Measurements from ENCODE around the gene TLR9. TPM values are rescaled to one million over a fixed set of nuclear protein-coding genes. Genes with fewer than 3 reads are reported as not detected.
A peak's percentile ranks its signal among the peaks of the same experiment; 100 is the strongest.

TLR9 gene
- total and polyA plus RNA-seq, 2 donors from 2014 or later: 0.94 TPM; not detected in 1

DNA sequence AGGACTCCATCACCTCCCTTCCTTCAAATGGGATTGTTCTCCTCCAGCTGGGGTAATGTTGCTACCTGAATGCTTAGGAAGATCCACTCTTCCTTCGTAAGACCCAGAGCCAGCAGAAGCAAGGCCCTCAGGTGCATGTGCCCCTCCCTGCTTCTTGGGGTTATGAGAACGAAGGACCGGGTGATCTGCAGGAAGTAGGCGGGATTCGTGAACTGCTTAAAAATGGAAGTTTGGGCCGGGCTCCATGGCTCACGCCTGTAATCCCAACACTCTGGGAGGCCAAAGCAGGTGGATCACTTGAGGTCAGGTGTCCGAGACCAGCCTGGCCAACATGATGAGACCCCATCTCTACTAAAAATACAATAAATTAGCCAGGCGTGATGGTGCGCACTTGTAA, 8.0 kb downstream of the TLR9 start:
- DNase-seq: peak in 1 of 5 donors; percentile 46
- Histone ChIP-seq H3K4me3 (ENCODE audit: low read length in 3 of 3) (no peak overlapping the region), H3K9ac (ENCODE audit: low read length in 3 of 3) (no peak overlapping the region), H3K27me3 (ENCODE audit: control insufficient read depth, insufficient read depth, low read length) (no peaks in the 10 kb centered on the region), H3K9me3 (ENCODE audit: control insufficient read depth in 2 of 3, insufficient read depth in 1 of 3, low read length in 3 of 3) (no peaks in the 10 kb centered on the region), H3K36me3 (ENCODE audit: control insufficient read depth in 2 of 3, insufficient read depth in 3 of 3, low read length in 3 of 3) (peaks cover 2 to 31% (median 25%) of the 10 kb centered on the region in 3 donors), H3K27ac (ENCODE audit: low read depth in 2 of 2, low read length in 2 of 2) (peak overlapping the region; percentile 47 to 73), H3K4me1 (ENCODE audit: control insufficient read depth in 2 of 3, insufficient read depth in 2 of 3, low read depth in 1 of 3, low read length in 3 of 3) (peaks cover 0 to 32% (median 4%) of the 10 kb centered on the region in 3 donors)
- TF ChIP-seq, protein P1, sequence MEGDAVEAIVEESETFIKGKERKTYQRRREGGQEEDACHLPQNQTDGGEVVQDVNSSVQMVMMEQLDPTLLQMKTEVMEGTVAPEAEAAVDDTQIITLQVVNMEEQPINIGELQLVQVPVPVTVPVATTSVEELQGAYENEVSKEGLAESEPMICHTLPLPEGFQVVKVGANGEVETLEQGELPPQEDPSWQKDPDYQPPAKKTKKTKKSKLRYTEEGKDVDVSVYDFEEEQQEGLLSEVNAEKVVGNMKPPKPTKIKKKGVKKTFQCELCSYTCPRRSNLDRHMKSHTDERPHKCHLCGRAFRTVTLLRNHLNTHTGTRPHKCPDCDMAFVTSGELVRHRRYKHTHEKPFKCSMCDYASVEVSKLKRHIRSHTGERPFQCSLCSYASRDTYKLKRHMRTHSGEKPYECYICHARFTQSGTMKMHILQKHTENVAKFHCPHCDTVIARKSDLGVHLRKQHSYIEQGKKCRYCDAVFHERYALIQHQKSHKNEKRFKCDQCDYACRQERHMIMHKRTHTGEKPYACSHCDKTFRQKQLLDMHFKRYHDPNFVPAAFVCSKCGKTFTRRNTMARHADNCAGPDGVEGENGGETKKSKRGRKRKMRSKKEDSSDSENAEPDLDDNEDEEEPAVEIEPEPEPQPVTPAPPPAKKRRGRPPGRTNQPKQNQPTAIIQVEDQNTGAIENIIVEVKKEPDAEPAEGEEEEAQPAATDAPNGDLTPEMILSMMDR (IDR thresholded peaks at IDR 0.05; ENCODE audit: borderline replicate concordance, extremely low read depth, insufficient read depth): no peak
- intact Hi-C loops (cut with DNase I): no loop called here
- FAIRE-seq: no peak

DNA sequence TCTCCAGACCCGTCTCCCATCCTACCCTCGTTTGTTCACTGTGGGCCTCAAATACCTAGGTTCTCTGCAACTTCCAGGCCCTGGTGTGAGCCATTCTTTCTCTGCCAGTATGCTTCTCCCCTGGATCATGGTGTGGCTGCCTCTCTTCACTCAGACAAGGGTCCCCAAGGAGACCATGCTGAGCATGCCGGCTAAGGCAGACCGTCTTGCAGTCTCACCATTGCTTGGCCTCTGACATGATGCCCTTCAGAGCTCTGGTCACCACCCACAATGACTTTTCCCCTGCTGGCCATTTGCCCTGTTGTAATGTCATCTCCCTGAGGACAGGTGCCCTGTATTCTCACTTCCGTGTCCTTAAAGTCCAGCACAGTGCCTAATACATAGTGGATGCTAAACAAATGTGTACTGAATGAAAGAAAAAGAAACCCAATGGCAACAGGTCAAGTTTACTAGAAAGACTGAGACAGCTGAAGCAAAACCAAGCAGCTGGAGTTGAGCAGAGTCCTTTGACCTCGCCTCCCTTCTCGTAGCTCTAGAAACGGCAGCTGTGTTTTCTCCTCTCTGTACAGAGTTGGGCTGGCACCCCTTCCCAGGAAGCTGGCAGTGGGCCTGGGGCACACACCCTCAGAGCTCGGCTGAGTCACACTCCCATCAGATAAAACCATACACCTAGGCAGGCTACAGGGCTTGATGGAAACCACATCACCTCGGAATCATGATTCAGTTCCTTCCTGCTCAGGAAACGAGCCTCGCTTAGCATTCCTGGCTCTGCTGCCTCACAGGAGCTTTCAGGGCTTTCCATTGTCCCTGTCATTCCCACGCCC, 8.6 kb downstream of the TLR9 start:
- Histone ChIP-seq H3K9me3 (ENCODE audit: control insufficient read depth in 2 of 3, insufficient read depth in 1 of 3, low read length in 3 of 3) (no peaks in the 10 kb centered on the region), H3K27ac (ENCODE audit: low read depth in 2 of 2, low read length in 2 of 2) (peak overlapping the region; percentile 47 to 73), H3K4me3 (ENCODE audit: low read length in 3 of 3) (no peak overlapping the region), H3K27me3 (ENCODE audit: control insufficient read depth, insufficient read depth, low read length) (no peaks in the 10 kb centered on the region), H3K9ac (ENCODE audit: low read length in 3 of 3) (no peak overlapping the region), H3K36me3 (ENCODE audit: control insufficient read depth in 2 of 3, insufficient read depth in 3 of 3, low read length in 3 of 3) (peaks cover 2 to 35% (median 29%) of the 10 kb centered on the region in 3 donors), H3K4me1 (ENCODE audit: control insufficient read depth in 2 of 3, insufficient read depth in 2 of 3, low read depth in 1 of 3, low read length in 3 of 3) (peaks cover 0 to 32% (median 4%) of the 10 kb centered on the region in 3 donors)
- intact Hi-C loops (cut with DNase I): no loop called here
- TF ChIP-seq, protein P1 (IDR thresholded peaks at IDR 0.05; ENCODE audit: borderline replicate concordance, extremely low read depth, insufficient read depth): no peak
- DNase-seq (peak; percentile 45 to 91 (median 69)), FAIRE-seq (no peak)

DNA sequence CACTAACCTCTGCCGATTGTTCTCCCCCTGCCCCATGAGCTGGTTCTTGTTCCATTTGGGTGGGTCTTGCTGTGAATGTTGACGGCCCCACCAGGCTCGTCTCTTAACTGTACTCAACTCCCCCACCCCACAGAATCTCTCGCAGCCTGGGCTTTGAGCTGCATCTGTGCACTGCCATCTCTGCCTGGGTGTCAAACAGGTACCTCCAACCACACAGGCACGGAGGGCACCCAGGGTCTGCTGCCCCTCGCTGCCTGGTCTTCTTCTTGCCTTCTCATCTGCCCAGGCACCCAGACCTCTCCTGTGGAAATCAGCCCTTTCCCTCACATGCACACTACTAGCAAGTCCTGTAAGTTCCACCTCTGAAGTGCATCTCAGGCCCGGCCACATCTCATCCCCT, 10.1 kb downstream of the TLR9 start:
- DNase-seq (peak in 1 of 5 donors; percentile 31), FAIRE-seq (no peak)
- Histone ChIP-seq H3K4me3 (ENCODE audit: low read length in 3 of 3) (no peak overlapping the region), H3K9me3 (ENCODE audit: control insufficient read depth in 2 of 3, insufficient read depth in 1 of 3, low read length in 3 of 3) (no peaks in the 10 kb centered on the region), H3K36me3 (ENCODE audit: control insufficient read depth in 2 of 3, insufficient read depth in 3 of 3, low read length in 3 of 3) (peaks cover 2 to 49% (median 41%) of the 10 kb centered on the region in 3 donors), H3K27ac (ENCODE audit: low read depth in 2 of 2, low read length in 2 of 2) (no peak overlapping the region), H3K9ac (ENCODE audit: low read length in 3 of 3) (no peak overlapping the region), H3K4me1 (ENCODE audit: control insufficient read depth in 2 of 3, insufficient read depth in 2 of 3, low read depth in 1 of 3, low read length in 3 of 3) (peaks cover 0 to 26% (median 0%) of the 10 kb centered on the region in 3 donors), H3K27me3 (ENCODE audit: control insufficient read depth, insufficient read depth, low read length) (no peaks in the 10 kb centered on the region)
- intact Hi-C loops (cut with DNase I): no loop called here
- TF ChIP-seq, protein P1 (IDR thresholded peaks at IDR 0.05; ENCODE audit: borderline replicate concordance, extremely low read depth, insufficient read depth): no peak

All from kidney (tissue), 14 donors.